ENCODE results near the gene ZYX. TPM values are rescaled to one million over a fixed set of nuclear protein-coding genes. Genes with fewer than 3 reads are reported as not detected.
"Not testable (repeated sequence)": the region's sequence is repeated elsewhere in the genome, so short reads cannot be mapped to it uniquely, and the experiment has no call there.

Gene ZYX
- total RNA-seq, 1 donor from 2014 or later = 61.7 TPM

DNA sequence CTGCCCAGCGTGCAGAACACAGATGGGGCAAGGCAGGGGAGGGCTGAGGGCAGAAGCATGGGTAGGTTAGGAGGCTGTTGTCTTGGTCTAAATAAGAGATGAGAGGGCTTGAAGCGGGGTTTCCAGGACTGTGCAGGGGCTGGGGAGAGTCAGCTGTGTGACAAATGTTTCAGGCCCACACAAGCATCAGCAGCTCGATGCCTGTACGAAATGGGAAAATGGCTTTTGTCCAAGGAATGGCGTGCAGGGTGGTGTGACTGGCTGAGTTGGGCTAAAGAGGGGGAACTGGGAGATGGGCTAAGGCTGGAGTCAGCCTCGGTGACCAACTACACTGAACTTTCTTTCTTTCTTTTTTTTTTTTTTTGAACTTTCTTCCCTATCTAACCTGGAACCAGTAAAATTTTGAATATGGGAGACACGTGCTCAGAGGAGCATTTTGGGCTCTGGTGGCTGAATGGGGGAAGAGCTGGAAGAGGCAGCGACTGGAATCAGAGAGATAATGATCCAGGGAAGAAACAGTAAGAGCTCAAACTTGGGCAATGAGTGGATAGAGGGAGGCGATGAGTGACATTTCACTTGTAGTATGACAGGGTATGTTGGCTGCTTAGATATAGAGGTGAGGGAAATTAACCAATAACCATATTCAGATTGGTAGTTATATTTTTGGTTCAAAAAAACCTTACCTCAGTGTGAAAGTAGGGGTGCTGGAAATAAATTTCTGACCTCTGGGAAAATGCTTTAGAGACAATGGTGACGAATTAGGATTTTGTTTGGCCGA, 37.7 kb downstream of the ZYX start:
- Mint-ChIP-seq H3K4me1 (no peaks in the 10 kb centered on the region), H3K27ac (ENCODE audit: unreplicated experiment) (no peak overlapping the region), H3K9me3 (no peaks in the 10 kb centered on the region), H3K36me3 (ENCODE audit: low read depth) (no peaks in the 10 kb centered on the region), H3K4me3 (no peak overlapping the region), H3K27me3 (ENCODE audit: low read depth) (peaks cover 2% of the 10 kb centered on the region)
- DNase-seq (ENCODE audit: low read depth, low spot score) = no peak
- TF ChIP-seq, protein P1, sequence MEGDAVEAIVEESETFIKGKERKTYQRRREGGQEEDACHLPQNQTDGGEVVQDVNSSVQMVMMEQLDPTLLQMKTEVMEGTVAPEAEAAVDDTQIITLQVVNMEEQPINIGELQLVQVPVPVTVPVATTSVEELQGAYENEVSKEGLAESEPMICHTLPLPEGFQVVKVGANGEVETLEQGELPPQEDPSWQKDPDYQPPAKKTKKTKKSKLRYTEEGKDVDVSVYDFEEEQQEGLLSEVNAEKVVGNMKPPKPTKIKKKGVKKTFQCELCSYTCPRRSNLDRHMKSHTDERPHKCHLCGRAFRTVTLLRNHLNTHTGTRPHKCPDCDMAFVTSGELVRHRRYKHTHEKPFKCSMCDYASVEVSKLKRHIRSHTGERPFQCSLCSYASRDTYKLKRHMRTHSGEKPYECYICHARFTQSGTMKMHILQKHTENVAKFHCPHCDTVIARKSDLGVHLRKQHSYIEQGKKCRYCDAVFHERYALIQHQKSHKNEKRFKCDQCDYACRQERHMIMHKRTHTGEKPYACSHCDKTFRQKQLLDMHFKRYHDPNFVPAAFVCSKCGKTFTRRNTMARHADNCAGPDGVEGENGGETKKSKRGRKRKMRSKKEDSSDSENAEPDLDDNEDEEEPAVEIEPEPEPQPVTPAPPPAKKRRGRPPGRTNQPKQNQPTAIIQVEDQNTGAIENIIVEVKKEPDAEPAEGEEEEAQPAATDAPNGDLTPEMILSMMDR (conservative IDR thresholded peaks at IDR 0.05) = no peak

DNA sequence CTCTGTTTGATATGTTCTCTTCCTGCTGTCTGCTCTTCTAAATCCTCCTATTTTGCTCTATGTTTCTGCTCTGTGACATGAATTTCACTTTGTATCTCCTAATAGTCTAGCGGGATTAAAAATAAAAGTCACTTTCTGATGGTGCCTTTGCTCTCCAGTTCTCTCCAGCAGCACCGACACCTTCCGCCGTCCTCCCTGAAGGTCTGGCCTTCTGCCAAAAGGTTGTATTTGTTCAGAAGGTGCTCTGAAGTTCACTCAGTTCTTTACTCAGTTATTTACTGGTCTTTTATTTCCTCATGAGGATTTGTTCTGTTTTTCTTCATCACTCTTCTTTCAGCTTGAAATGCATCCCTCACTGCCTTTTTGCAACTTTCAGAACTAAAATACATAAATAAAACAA, 38.7 kb downstream of the ZYX start:
- no peaks in the 10 kb centered on the region for H3K4me1 Mint-ChIP-seq
- H3K36me3 Mint-ChIP-seq (ENCODE audit: low read depth) = no peaks in the 10 kb centered on the region
- H3K4me3 Mint-ChIP-seq = no peak overlapping the region
- DNase-seq (ENCODE audit: low read depth, low spot score) = no peak
- no peak overlapping the region for H3K27ac Mint-ChIP-seq (ENCODE audit: unreplicated experiment)
- no peaks in the 10 kb centered on the region for H3K9me3 Mint-ChIP-seq
- peaks cover 2% of the 10 kb centered on the region for H3K27me3 Mint-ChIP-seq (ENCODE audit: low read depth)
- TF ChIP-seq, protein P1 (conservative IDR thresholded peaks at IDR 0.05) = no peak

DNA sequence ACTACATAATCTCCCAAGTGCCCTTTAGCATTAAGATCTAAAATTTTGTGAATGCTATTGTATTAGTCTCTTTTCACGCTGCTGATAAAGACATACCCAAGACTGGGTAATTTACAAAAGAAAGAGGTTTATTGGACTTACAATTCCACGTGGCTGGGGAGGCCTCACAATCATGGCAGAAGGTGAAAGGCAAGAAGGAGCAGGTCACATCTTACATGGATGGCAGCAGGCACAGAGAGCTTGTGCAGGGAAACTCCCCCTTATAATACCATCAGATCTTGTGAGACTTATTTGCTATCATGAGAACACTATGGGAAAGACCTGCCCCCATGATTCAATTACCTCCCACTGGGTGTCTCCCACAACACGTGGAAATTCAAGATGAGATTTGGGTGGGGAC, 39.5 kb downstream of the ZYX start:
- not testable (repeated sequence) for H3K4me1 Mint-ChIP-seq; H3K27me3 Mint-ChIP-seq (ENCODE audit: low read depth); H3K4me3 Mint-ChIP-seq; H3K9me3 Mint-ChIP-seq; DNase-seq (ENCODE audit: low read depth, low spot score); H3K36me3 Mint-ChIP-seq (ENCODE audit: low read depth); H3K27ac Mint-ChIP-seq (ENCODE audit: unreplicated experiment)

DNA sequence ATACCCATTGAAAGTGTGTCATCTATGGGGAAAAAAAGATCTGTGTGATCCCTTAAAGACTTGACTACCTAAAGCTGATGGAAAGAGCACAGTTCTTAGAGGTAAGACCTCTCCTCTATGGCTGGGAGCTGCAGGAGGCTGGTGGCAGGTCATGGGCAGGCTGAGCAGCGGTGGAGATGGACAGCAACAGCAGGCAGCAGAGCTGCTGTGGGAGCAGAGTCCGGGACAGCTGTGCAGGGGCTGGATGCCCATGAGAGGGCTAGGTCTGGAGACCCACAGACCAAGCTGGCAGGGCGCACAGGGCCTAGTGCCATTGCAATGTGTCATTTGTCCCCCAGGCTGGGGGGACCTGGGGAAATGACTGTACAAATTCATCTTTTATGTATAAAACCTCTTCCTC, 40.9 kb downstream of the ZYX start:
- H3K27me3 Mint-ChIP-seq (ENCODE audit: low read depth) = peaks cover 2% of the 10 kb centered on the region
- no peaks in the 10 kb centered on the region for H3K9me3 Mint-ChIP-seq
- H3K4me3 Mint-ChIP-seq = no peak overlapping the region
- DNase-seq (ENCODE audit: low read depth, low spot score) = no peak
- H3K36me3 Mint-ChIP-seq (ENCODE audit: low read depth) = no peaks in the 10 kb centered on the region
- TF ChIP-seq, protein P1 (conservative IDR thresholded peaks at IDR 0.05) = no peak
- no peaks in the 10 kb centered on the region for H3K4me1 Mint-ChIP-seq
- no peak overlapping the region for H3K27ac Mint-ChIP-seq (ENCODE audit: unreplicated experiment)

DNA sequence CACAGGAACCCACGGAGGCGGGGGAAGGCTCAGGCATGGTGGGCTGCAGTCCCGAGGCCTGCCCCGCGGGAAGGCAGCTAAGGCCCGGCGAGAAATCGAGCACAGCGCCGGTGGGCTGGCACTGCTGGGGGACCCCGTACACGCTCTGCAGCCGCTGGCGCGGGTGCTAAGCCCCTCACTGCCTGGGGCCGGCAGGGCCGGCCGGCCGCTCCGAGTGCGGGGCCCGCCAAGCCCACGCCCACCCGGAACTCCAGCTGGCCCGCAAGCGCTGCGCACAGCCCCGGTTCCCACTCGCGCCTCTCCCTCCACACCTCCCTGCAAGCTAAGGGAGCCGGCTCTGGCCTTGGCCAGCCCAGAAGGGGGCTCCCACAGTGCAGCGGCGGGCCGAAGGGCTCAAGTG, 43.3 kb downstream of the ZYX start:
- not testable (repeated sequence) for H3K27ac Mint-ChIP-seq (ENCODE audit: unreplicated experiment); DNase-seq (ENCODE audit: low read depth, low spot score); H3K4me1 Mint-ChIP-seq; H3K36me3 Mint-ChIP-seq (ENCODE audit: low read depth); H3K4me3 Mint-ChIP-seq; H3K27me3 Mint-ChIP-seq (ENCODE audit: low read depth); H3K9me3 Mint-ChIP-seq

DNA sequence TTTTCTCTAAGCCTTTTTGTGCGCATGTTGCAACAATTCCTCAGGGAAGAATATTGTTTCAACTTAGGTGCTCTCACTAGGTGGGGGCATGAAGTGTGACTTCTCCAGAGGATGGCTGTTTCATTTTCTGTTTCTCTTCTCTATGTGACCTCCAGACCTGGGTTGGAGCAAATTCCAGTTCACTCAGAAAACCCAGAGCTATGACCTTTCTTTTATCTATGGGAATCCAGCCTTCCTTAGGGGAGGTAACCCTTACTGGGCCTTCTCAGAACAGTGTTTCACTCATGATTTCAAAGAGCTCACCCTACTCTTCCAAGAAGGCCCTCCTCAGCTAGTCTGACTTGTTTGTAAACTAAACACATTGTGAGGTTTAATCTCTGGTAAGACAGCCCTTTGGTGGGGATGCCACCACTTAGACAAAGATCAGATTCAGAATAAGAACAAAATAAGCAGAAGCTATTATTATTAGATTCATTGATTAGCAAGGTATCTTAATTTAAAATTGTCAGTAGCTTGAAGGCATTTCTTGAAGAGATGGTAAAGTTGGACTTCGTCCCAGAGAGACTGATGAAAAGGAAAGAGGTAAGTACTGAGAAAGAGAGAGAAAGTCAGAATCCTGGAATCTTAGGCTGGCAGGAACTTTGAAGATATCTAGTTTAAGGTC, 45.5 kb downstream of the ZYX start:
- Mint-ChIP-seq H3K4me3 (no peak overlapping the region), H3K27ac (ENCODE audit: unreplicated experiment) (no peak overlapping the region), H3K9me3 (no peaks in the 10 kb centered on the region), H3K4me1 (no peaks in the 10 kb centered on the region), H3K36me3 (ENCODE audit: low read depth) (no peaks in the 10 kb centered on the region), H3K27me3 (ENCODE audit: low read depth) (no peaks in the 10 kb centered on the region)
- TF ChIP-seq, protein P1 (conservative IDR thresholded peaks at IDR 0.05) = no peak
- no peak for DNase-seq (ENCODE audit: low read depth, low spot score)

Measured in neural crest cell (in vitro differentiated cells).